Measurements from ENCODE around the gene CLCC1.
"Not testable (repeated sequence)": the region's sequence is repeated elsewhere in the genome, so short reads cannot be mapped to it uniquely, and the experiment has no call there.

The CLCC1 gene

DNA sequence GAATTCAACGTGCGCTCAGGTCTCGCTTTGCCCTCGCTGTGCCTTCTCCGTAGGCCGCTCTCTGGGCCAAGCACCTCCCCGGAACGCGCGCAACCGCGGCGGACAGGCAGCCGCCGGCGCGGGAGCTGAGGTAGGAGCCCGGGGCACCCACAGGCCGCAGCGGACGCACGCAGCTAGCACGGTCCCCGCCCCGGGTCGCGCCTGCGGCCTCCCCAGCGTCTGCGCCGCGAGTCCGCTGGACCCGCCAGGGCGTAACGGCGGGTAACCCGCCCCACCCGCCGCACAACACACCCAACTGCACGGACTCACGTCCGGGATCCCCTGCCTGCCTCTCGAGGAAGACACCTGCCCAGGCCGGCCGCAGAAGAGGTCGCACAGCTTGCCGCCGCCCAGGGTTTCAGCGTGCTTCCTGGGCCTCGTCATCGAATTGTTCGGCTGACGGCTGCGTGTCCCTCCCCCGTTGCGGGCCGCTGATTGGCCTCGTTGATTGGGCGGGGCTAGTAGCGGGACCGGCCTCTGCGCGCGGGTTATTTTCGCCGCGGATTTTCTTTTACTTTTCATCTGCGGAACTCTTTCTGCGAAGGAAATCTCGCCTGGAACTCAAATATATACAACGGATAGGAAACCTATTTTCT is at the start of gene CLCC1:
Gene CLCC1, minus strand, starts transcription at position 433 of the 635 bp plus-strand sequence. CDS start 13,047 bp downstream, outside the sequence.
- TF ChIP-seq, protein P1, sequence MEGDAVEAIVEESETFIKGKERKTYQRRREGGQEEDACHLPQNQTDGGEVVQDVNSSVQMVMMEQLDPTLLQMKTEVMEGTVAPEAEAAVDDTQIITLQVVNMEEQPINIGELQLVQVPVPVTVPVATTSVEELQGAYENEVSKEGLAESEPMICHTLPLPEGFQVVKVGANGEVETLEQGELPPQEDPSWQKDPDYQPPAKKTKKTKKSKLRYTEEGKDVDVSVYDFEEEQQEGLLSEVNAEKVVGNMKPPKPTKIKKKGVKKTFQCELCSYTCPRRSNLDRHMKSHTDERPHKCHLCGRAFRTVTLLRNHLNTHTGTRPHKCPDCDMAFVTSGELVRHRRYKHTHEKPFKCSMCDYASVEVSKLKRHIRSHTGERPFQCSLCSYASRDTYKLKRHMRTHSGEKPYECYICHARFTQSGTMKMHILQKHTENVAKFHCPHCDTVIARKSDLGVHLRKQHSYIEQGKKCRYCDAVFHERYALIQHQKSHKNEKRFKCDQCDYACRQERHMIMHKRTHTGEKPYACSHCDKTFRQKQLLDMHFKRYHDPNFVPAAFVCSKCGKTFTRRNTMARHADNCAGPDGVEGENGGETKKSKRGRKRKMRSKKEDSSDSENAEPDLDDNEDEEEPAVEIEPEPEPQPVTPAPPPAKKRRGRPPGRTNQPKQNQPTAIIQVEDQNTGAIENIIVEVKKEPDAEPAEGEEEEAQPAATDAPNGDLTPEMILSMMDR (IDR thresholded peaks at IDR 0.05; ENCODE audit: control insufficient read depth, extremely low read depth, insufficient read depth), result no peak
- DNase-seq (ENCODE audit: low read depth), result peak; percentile 69
- H3K4me3 ChIP-seq (ENCODE audit: low read depth, low read length), result peak within 1 kb of the TSS; percentile 75

DNA sequence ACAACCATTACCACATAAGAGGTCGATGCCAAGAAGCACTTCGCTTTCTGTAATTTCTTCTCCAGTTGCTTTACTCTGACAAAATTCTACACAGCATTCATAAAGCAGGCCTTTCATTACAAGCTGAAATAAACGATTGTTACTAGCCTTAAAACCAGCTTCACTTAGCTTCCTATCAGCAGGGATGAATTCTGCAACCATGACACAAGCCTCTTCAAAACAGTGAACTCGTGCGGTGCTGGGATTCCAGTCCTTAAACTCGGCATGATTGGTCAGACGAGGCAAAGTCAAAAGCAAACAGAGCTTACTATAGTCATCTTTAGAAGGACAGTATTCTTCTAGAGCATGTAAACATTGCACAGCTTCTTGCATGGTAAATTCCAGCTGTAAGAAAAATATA is 48.1 kb upstream of the CLCC1 start:
- no peak overlapping the region for H3K4me3 ChIP-seq (ENCODE audit: low read depth, low read length)
- DNase-seq (ENCODE audit: low read depth), result no peak
- TF ChIP-seq, protein P1 (IDR thresholded peaks at IDR 0.05; ENCODE audit: control insufficient read depth, extremely low read depth, insufficient read depth), result no peak

- H3K4me3 ChIP-seq (ENCODE audit: low read depth, low read length); DNase-seq (ENCODE audit: low read depth): not testable (repeated sequence)
Observed at GRCh38 chr1:108996622-108997021, 33.3 kb upstream of the CLCC1 start.

DNA sequence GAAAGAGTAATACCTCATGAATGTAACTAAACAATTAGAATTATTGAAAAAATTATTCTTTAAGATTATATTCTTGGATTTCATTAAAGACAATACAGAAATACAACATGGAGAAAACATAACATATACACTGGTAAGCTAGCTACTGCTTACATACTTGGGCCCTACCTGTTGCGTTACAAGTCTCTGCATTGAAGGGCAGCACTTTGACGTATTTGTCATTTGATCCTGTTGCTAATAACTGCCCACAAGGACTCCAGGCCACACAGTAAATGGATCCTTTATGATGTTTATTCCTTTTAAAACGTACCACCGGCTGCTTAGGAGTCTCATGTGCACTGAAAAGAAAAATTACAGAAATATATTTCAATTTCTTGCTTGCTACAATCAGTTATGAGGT is 19.8 kb upstream of the CLCC1 start:
- H3K4me3 ChIP-seq (ENCODE audit: low read depth, low read length), result no peak overlapping the region
- no peak for DNase-seq (ENCODE audit: low read depth)
- TF ChIP-seq, protein P1 (IDR thresholded peaks at IDR 0.05; ENCODE audit: control insufficient read depth, extremely low read depth, insufficient read depth), result no peak

DNA sequence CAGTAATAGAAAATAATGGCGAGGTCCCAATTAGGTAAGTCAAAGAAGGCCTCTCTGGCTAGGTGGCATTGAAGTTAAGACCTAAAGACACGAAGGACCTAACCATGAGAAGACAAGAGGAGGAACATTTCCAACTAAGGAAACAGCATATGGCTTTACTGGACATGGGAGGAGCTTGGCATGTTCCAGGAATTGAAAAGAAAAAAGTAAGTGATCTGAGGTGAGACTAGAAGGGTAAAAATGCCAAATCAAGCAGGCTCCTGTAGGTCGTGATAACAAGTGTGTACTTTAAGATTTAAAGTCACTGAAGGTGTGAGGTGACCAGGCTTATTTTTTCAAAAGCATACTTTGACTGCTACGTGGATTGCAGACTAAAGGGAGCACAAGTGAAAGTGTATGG is 13.4 kb upstream of the CLCC1 start:
- no peak for DNase-seq (ENCODE audit: low read depth)
- TF ChIP-seq, protein P1 (IDR thresholded peaks at IDR 0.05; ENCODE audit: control insufficient read depth, extremely low read depth, insufficient read depth), result no peak
- H3K4me3 ChIP-seq (ENCODE audit: low read depth, low read length), result no peak overlapping the region

GRCh38 chr1:108972951-108973350 is 9.7 kb upstream of the CLCC1 start:
- DNase-seq (ENCODE audit: low read depth), result no peak
- H3K4me3 ChIP-seq (ENCODE audit: low read depth, low read length), result no peak overlapping the region
- TF ChIP-seq, protein P1 (IDR thresholded peaks at IDR 0.05; ENCODE audit: control insufficient read depth, extremely low read depth, insufficient read depth), result no peak

DNA sequence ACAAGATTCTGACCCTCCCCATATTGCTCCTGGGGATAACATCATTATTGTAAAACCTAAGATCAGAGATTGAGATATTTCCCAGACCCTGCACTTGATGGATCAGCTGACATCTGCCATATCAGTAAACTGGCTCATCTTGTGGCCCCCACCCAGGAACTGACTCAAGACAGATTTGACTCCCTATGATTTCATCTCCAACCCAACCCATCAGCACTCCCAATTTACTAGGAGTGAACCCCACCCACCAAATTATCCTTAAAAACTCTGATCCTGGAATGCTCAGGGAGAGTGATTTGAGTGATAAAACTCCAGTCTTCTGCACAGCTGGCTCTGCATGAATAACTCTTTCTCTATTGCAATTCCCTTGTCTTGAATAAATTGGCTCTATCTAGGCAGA is 6.1 kb upstream of the CLCC1 start:
- H3K4me3 ChIP-seq (ENCODE audit: low read depth, low read length), result no peak overlapping the region
- TF ChIP-seq, protein P1 (IDR thresholded peaks at IDR 0.05; ENCODE audit: control insufficient read depth, extremely low read depth, insufficient read depth), result no peak
- no peak for DNase-seq (ENCODE audit: low read depth)

Data from LNCaP clone FGC (cell line).